H9 (cell line): ENCODE results near the gene TUBA1A. TPM values are rescaled to one million over a fixed set of nuclear protein-coding genes. Genes with fewer than 3 reads are reported as not detected.

Experiments
- DNase-seq: peaks from one replicate; pipeline ENCODE4 v3.0.0-alpha.2; 2017
- H2AFZ ChIP-seq: one replicate; pipeline ENCODE4 v1.6.1; 2013; ENCODE audit warnings: mild to moderate bottlenecking, low read length, control low read depth, moderate library complexity
- H2AK5ac ChIP-seq: 2 replicates; pipeline ENCODE4 v1.6.1; 2013; ENCODE audit warnings: low read length, control low read depth, mixed read lengths; ENCODE audit not compliant: insufficient read length
- H2BK120ac ChIP-seq: one replicate; pipeline ENCODE4 v1.6.1; 2013; ENCODE audit warnings: low read depth, mild to moderate bottlenecking, low read length, control low read depth, inconsistent platforms; ENCODE audit not compliant: poor library complexity, severe bottlenecking
- H2BK12ac ChIP-seq: 2 replicates; pipeline ENCODE4 v1.6.1; 2013; ENCODE audit warnings: low read length, control low read depth, mixed read lengths, low read depth; ENCODE audit not compliant: insufficient read length
- H2BK15ac ChIP-seq: 2 replicates; pipeline ENCODE4 v1.6.1; 2013; ENCODE audit warnings: low read depth, low read length, control low read depth
- H2BK20ac ChIP-seq: one replicate; pipeline ENCODE4 v1.6.1; 2013; ENCODE audit warnings: low read depth, mild to moderate bottlenecking, low read length, control low read depth, inconsistent platforms; ENCODE audit not compliant: poor library complexity, severe bottlenecking
- H2BK5ac ChIP-seq: 2 replicates; pipeline ENCODE4 v1.6.1; 2013; ENCODE audit warnings: low read length, control low read depth, mixed read lengths; ENCODE audit not compliant: insufficient read length
- H3K14ac ChIP-seq: 2 replicates; pipeline ENCODE4 v1.6.1; 2013; ENCODE audit warnings: low read length, control low read depth; ENCODE audit not compliant: insufficient read depth
- H3K18ac ChIP-seq: 2 replicates; pipeline ENCODE4 v1.6.1; 2013; ENCODE audit warnings: low read depth, mild to moderate bottlenecking, mixed read lengths, low read length, control low read depth; ENCODE audit not compliant: insufficient read length
- H3K23ac ChIP-seq: 2 replicates; pipeline ENCODE4 v1.6.1; 2013; ENCODE audit warnings: low read length, control low read depth, mixed read lengths, low read depth; ENCODE audit not compliant: insufficient read length
- H3K23me2 ChIP-seq: 2 replicates; pipeline ENCODE4 v1.6.1; 2013; ENCODE audit warnings: low read depth, mild to moderate bottlenecking, mixed read lengths, low read length, control low read depth; ENCODE audit not compliant: insufficient read length, poor library complexity, severe bottlenecking
- H3K27ac ChIP-seq: 2 replicates; pipeline ENCODE4 v1.5.1; 2013; ENCODE audit warnings: low read length, control low read depth, mixed read lengths, low read depth; ENCODE audit not compliant: insufficient read length
- H3K27me3 ChIP-seq: 2 replicates; pipeline ENCODE4 v1.6.1; 2013; ENCODE audit warnings: low read length, control low read depth, inconsistent platforms; ENCODE audit not compliant: insufficient read depth
- H3K4ac ChIP-seq: 2 replicates; pipeline ENCODE4 v1.6.1; 2013; ENCODE audit warnings: low read depth, mild to moderate bottlenecking, control low read depth, inconsistent platforms, low read length, moderate library complexity
- H3K4me1 ChIP-seq: 2 replicates; pipeline ENCODE4 v1.6.1; 2013; ENCODE audit warnings: low read length, control low read depth, inconsistent platforms; ENCODE audit not compliant: insufficient read depth
- H3K4me2 ChIP-seq: 2 replicates; pipeline ENCODE4 v1.6.1; 2013; ENCODE audit warnings: low read length, control low read depth, mixed read lengths; ENCODE audit not compliant: insufficient read length, insufficient read depth
- H3K56ac ChIP-seq: 2 replicates; pipeline ENCODE4 v1.6.1; 2013; ENCODE audit warnings: low read depth, mild to moderate bottlenecking, mixed read lengths, low read length, control low read depth; ENCODE audit not compliant: insufficient read length
- H3K79me1 ChIP-seq: 2 replicates; pipeline ENCODE4 v1.6.1; 2013; ENCODE audit warnings: low read depth, mild to moderate bottlenecking, moderate library complexity, low read length, control low read depth, inconsistent platforms; ENCODE audit not compliant: insufficient read depth, poor library complexity, severe bottlenecking
- H3K79me2 ChIP-seq: 2 replicates; pipeline ENCODE4 v1.6.1; 2013; ENCODE audit warnings: low read length, control low read depth, inconsistent platforms; ENCODE audit not compliant: insufficient read depth
- H3K9ac ChIP-seq: 2 replicates; pipeline ENCODE4 v1.6.1; 2013; ENCODE audit warnings: low read length, control low read depth, mixed read lengths; ENCODE audit not compliant: insufficient read length; ENCODE audit errors: extremely low read depth
- H3K9me3 ChIP-seq: one replicate; pipeline ENCODE4 v1.6.1; 2013; ENCODE audit warnings: low read depth, low read length, inconsistent platforms; ENCODE audit not compliant: control insufficient read depth
- H3T11ph ChIP-seq: one replicate; pipeline ENCODE4 v1.6.1; 2013; ENCODE audit warnings: mild to moderate bottlenecking, low read length, control low read depth, inconsistent platforms
- H4K20me1 ChIP-seq: one replicate; pipeline ENCODE4 v1.6.1; 2013; ENCODE audit not compliant: control insufficient read depth, insufficient read length, insufficient read depth
- H4K5ac ChIP-seq: 2 replicates; pipeline ENCODE4 v1.6.1; 2013; ENCODE audit warnings: low read depth, mild to moderate bottlenecking, mixed read lengths, low read length, control low read depth; ENCODE audit not compliant: insufficient read length
- H4K8ac ChIP-seq: replicated peaks from 2 replicates; pipeline ENCODE4 v1.6.1; 2013; ENCODE audit warnings: low read length, control low read depth, mixed read lengths, low read depth; ENCODE audit not compliant: insufficient read length
- H4K91ac ChIP-seq: 2 replicates; pipeline ENCODE4 v1.6.1; 2013; ENCODE audit warnings: low read depth, mild to moderate bottlenecking, moderate library complexity, mixed read lengths, low read length, control low read depth; ENCODE audit not compliant: insufficient read length
- H3K27ac Mint-ChIP-seq, 3 experiments: 2 replicates in 2 of 3; 3 replicates in 1 of 3; pipeline ENCODE4 v1.8.0; 2020 to 2021; ENCODE audit warnings: mixed read lengths in 3 of 3, mild to moderate bottlenecking in 1 of 3, moderate library complexity in 1 of 3
- H3K27me3 Mint-ChIP-seq: 2 replicates; pipeline ENCODE4 v1.8.0; 2021; ENCODE audit warnings: low read depth, mild to moderate bottlenecking, moderate library complexity, mixed read lengths
- H3K36me3 Mint-ChIP-seq, 3 experiments: 2 replicates in 2 of 3; 3 replicates in 1 of 3; pipeline ENCODE4 v1.8.0; 2020 to 2021; ENCODE audit warnings: low read depth in 3 of 3, mixed read lengths in 3 of 3; ENCODE audit not compliant: insufficient read depth in 1 of 3
- H3K4me1 Mint-ChIP-seq, 2 experiments: 2 replicates each; pipeline ENCODE4 v1.8.0; 2020; ENCODE audit warnings: mixed read lengths in 2 of 2
- H3K4me3 Mint-ChIP-seq, 2 experiments: 2 replicates in 1 of 2; 3 replicates in 1 of 2; pipeline ENCODE4 v1.8.0; 2020 to 2021; ENCODE audit warnings: mild to moderate bottlenecking in 2 of 2, mixed read lengths in 2 of 2, moderate library complexity in 1 of 2
- H3K9me3 Mint-ChIP-seq, 2 experiments: 2 replicates in 1 of 2; 3 replicates in 1 of 2; pipeline ENCODE4 v1.8.0; 2020; ENCODE audit warnings: mild to moderate bottlenecking in 2 of 2, mixed read lengths in 2 of 2, moderate library complexity in 1 of 2
- WGBS: extraction: QIAGEN DNeasy Blood & Tissue Kit; methylation state at CpG from one replicate; pipeline ENCODE4 v1.1.7; 2013; ENCODE audit warnings: missing lambda C conversion rate, low lambda C conversion rate, mixed read lengths; ENCODE audit not compliant: insufficient read length; ENCODE audit errors: extremely low coverage; 5-methylcytosine and 5-hydroxymethylcytosine counted together
- total RNA-seq: library from RNA; stranded (reverse); gene quantifications from 2 replicates; pipeline ENCODE4 v1.2.1, GENCODE V29; 2021
- TF ChIP-seq, protein P1 (sequence below): fragments of 200-600 bp; sonication (generic); conservative IDR thresholded peaks from 3 replicates; pipeline ENCODE4 v1.8.0; 2021; ENCODE audit warnings: antibody characterized with exemption, mild to moderate bottlenecking

Gene TUBA1A
- total RNA-seq, 1 experiment from 2014 or later: 149 TPM

DNA sequence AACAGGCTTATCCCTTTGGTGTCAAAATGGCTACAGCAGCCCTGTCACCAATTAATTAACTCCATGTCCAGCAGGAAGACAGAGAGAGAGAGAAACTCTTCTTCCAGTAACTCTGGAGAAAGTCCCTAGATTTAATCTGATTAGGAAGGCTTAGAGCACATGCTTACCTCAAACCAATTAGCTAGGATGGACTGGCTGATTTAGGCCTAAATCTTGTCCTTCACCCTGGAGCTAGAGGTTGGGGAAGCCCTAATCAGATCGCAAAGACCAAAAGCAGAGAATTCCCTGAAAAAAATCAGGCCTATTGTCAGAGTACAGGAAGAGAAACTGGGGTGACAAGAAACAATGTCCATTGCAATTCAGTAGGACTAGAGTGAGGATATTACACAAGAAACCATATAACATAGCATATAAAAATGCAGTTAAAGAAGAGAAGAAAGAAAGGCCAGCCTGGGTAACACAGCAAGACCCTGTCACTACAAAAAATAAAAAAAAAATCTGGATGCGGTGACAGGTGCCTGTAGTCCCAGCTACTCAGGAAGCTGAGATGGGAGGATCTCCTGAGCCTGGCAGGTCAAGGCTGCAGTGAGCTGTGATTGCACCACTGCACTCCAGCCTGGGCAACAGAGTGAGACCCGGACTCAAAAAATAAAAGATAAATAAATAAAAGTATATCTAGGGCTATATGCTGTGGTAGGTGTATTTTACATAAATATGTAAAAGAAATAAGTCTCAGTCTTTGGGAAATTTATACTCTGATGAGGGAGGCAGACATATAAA lies 34.9 kb upstream of the TUBA1A start:
- no peak overlapping the region for H2AFZ ChIP-seq
- H3K4me1 Mint-ChIP-seq: peaks cover 0 to 2% of the 10 kb centered on the region in 2 experiments; a peak in 1 of 4 replicates
- TF ChIP-seq, protein P1, sequence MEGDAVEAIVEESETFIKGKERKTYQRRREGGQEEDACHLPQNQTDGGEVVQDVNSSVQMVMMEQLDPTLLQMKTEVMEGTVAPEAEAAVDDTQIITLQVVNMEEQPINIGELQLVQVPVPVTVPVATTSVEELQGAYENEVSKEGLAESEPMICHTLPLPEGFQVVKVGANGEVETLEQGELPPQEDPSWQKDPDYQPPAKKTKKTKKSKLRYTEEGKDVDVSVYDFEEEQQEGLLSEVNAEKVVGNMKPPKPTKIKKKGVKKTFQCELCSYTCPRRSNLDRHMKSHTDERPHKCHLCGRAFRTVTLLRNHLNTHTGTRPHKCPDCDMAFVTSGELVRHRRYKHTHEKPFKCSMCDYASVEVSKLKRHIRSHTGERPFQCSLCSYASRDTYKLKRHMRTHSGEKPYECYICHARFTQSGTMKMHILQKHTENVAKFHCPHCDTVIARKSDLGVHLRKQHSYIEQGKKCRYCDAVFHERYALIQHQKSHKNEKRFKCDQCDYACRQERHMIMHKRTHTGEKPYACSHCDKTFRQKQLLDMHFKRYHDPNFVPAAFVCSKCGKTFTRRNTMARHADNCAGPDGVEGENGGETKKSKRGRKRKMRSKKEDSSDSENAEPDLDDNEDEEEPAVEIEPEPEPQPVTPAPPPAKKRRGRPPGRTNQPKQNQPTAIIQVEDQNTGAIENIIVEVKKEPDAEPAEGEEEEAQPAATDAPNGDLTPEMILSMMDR: no peak

More for the DNA sequence above, 34.9 kb upstream of the TUBA1A start:
- H3K79me2 ChIP-seq: no peaks in the 10 kb centered on the region
- H2BK5ac ChIP-seq: no peak overlapping the region
- H3K56ac ChIP-seq: no peak overlapping the region
- H3K23me2 ChIP-seq: no peaks in the 10 kb centered on the region
- H3K27me3 ChIP-seq: no peaks in the 10 kb centered on the region; the same call in 1 of the 2 replicates
- H4K8ac ChIP-seq: no peak overlapping the region
- H2BK20ac ChIP-seq: no peak overlapping the region
- Mint-ChIP-seq H3K9me3 (no peaks in the 10 kb centered on the region; a peak in 1 of 5 replicates), H3K36me3 (no peaks in the 10 kb centered on the region), H3K4me3 (no peak overlapping the region), H3K27me3 (no peaks in the 10 kb centered on the region), H3K27ac (no peak overlapping the region; a peak in 1 of 7 replicates)
- no CpG with 5 or more reads among the region's 3 CpGs for WGBS
- H3K9ac ChIP-seq: no peak overlapping the region
- H4K91ac ChIP-seq: no peak overlapping the region
- no peak overlapping the region for H3K14ac ChIP-seq
- H3T11ph ChIP-seq: no peak overlapping the region
- no peak overlapping the region for H2BK120ac ChIP-seq
- H3K4me2 ChIP-seq: no peak overlapping the region
- H4K5ac ChIP-seq: no peak overlapping the region
- no peaks in the 10 kb centered on the region for H3K4me1 ChIP-seq
- no peaks in the 10 kb centered on the region for H3K9me3 ChIP-seq
- H2BK12ac ChIP-seq: no peak overlapping the region
- DNase-seq: no peak
- no peak overlapping the region for H2AK5ac ChIP-seq
- H4K20me1 ChIP-seq: peaks cover 3% of the 10 kb centered on the region
- no peak overlapping the region for H3K27ac ChIP-seq
- H2BK15ac ChIP-seq: no peak overlapping the region
- H3K18ac ChIP-seq: no peak overlapping the region
- no peaks in the 10 kb centered on the region for H3K79me1 ChIP-seq
- no peak overlapping the region for H3K4ac ChIP-seq
- H3K23ac ChIP-seq: no peak overlapping the region
